Fibroblast of skin of scalp (primary cell): Measurements from ENCODE around the gene CYTH4.
"Not testable (repeated sequence)": the region's sequence is repeated elsewhere in the genome, so short reads cannot be mapped to it uniquely, and the experiment has no call there.

Experiments
- DNase-seq: peaks from one replicate; pipeline ENCODE4 v3.0.0-alpha.2; 2013

The CYTH4 gene

DNA sequence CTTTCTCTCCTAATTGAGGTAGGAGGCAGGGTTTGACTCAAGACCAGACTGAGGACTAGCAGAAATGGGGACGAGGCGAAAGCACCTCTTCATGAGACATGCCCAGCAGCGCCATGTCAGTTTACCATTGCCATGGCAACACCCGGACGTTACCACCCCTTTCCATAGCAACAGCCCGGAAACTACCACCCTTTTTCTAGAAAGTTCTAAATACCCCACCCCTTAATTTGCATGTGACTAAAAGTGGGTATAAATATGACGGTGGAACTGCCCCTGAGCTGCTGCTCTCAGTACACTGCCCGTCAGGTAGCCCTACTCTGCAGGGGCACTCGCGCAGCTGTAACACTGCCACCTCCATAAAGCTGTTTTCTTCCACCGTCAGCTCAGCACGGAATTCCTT lies 32.3 kb upstream of the CYTH4 start:
- no peak for DNase-seq

DNA sequence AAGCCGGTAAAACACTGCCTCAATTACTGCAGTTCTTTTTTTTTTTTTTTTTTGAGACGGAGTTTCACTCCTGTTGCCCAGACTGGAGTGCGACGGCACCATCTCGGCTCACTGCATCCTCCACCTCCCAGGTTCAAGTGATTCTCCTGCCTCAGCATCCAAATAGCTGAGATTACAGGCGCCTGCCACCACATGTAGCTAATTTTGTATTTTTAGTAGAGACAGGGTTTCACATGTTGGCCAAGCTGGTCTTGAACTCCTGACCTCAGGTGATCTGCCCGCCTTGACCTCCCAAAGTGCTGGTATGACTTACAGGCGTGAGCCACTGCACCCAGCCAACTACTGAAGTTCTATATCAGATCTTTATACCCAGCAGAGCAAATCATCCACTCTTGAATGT lies 30.5 kb upstream of the CYTH4 start:
- not testable (repeated sequence) for DNase-seq

DNA sequence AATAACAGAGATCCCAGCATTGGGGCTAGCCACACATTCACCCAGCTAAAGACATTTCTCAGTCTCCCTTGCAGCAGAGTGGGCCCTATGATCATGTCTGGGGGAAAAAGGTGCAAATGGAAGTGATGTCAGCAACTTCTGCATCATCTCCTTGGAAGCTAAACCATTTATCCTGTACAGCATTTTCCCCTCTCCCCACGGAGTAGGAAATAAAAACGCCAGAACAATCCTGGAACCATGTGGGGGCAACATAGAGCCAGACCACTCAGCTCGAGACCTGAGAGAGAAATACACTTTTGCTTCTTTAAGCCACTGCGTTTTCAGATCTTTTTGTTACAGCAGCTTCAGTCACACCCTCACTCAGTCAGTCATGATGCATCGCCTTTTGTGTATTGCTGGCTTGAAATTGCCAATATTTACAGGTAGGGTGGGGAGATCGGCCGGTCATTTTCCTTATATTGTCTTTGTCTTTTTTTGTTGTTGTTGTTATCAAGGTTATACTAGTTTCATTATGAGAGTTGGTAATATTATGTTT lies 29.1 kb upstream of the CYTH4 start:
- no peak for DNase-seq

DNA sequence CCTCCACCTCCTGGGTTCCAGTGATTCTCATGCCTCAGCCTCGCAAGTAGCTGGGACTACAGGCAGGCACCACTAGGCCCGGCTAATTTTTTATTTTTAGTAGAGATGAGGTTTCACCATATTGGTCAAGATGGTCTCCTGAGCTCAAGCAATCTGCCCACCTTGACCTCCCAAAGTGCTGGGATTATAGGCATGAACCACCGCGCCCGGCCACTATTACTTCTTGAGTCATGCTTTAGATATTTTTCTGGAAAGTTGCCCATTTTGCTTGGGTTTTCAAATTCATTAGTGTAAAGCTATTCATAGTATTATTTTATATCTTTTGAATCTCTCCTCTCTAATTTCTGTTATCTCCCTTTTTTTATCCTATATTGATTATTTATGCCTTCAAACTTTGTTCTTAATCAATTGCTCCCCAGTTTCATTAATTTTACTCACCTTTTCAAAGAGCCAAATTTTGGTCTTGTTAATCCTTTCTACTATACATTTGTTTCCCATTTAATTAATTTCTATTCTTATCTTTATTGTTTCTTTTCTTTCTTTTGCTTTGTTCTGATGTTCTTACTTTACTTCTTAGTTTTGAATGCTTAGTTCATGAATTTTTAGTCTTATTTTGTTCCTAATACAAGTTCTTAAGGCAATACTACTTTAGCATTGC lies 28.0 kb upstream of the CYTH4 start:
- DNase-seq, result peak; percentile 80

DNA sequence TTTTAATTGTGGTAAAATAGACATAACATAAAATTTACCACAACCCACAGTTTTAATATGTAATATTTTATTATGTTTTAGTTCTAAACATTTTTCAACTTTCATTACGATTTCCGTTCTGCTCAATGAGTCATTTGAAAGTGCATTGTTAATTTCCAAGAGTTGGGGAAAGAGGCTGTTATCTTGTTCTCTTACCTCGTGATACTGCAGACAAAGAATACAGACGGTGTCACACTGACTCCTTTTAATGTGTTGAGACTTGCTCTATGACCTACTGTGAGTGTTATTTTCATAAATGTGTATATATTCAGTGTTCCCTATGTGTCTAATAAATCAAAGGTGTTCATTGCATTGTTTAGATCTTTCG lies 27.5 kb upstream of the CYTH4 start:
- DNase-seq, result no peak

- no peak for DNase-seq
Observed at GRCh38 chr22:37255558-37256006, 26.7 kb upstream of the CYTH4 start.

GRCh38 chr22:37256075-37256726 lies 26.1 kb upstream of the CYTH4 start:
- DNase-seq, result no peak

- DNase-seq, result no peak
Observed at GRCh38 chr22:37258005-37258752, 24.1 kb upstream of the CYTH4 start.

DNA sequence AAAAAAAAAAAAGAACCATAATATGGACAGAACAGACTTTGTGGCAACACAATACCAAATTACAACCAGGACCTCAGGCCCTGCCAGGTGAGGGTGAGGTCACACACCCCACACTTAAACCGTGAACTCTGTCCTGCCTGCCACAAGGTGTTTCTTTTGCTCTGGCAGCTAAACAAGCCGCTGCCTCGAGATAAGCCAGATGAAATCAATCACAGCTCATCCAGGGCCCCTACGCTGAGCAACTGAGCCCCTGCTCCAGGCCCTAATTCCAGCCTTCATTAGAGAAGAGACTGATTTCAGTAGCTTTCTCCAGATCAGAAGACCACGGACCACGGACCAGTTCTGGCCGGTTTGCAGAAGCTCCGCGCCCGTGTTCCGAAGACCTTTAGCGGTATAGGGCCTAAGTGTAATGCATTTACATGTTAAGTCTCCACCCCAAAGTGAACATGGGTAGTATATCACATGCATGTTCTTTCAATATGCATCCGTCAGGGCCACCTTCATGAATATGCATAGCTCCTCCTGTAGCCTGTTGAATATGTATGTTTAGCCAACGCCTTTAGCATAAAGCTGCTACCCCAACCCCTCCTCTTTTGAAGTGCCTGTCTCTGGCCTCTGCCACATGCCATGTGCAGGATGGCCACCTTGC lies 23.4 kb upstream of the CYTH4 start:
- no peak for DNase-seq

- peak; percentile 58 for DNase-seq
Observed at GRCh38 chr22:37259540-37260029, 22.7 kb upstream of the CYTH4 start.

- no peak for DNase-seq
Observed at GRCh38 chr22:37260155-37260795, 22.0 kb upstream of the CYTH4 start.

GRCh38 chr22:37260901-37261336 lies 21.4 kb upstream of the CYTH4 start:
- peak; percentile 59 for DNase-seq

DNA sequence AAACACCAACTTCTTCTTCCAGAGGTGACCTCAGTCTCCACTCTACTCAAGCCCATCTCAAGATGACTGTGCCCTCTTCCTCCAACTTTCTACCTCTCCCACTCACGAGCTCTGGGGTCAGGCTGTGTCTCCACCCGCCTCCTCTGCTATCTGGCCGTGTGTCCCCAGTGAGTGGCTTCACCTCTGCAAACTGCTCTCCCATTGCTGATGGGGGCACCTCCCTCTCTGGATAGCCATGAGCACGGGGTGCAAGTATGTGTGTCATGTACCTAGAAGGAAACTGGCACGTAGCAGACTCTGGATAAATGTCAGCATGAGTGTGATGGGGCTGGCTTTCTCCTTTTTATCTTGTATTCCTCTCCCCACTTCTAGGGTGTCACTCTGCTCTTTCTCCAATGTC lies 20.0 kb upstream of the CYTH4 start:
- DNase-seq, result no peak

DNA sequence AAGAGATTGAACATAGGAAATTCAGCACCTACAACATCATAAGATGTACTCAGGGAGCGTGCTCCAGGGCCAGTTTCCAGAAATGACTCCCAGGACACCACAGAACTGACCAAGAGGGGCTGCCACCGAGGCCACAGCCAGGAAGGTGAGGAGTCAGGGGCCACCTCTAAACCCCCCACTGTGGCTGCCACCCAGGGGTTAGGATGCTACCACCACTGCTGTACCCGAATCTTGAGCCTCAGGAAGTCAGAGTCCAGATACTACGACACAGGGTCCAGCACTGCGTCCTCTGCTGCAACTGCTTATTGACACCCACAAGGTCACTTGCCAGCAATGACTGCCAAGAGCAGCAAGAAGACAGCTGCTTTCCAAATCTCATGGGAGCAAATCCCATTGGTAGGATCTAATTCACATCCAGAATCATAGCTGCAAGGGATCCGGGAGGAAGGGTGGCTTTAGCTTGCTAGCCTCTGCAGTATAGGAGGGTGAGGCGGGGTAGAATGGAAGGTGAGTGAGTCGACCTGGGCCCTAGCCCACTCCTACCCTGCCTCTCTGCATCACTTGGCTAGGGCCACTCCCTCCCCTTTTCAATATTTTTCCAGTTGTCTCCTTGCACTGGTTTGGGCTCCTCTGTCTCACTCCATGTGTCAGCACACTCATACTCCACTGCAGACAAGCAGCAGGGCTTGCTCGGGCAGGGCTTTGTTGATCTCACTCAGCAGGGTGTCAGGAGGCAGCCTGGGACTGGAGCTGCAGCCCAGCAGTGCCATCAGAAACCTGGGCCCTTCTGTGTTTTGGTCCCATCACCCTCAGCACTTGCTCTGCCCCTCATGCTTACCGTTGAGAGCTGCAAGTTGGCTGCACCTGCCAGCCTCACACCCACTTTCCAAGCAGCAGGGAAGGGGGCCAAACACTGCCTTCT lies 18.1 kb upstream of the CYTH4 start:
- DNase-seq, result no peak

DNA sequence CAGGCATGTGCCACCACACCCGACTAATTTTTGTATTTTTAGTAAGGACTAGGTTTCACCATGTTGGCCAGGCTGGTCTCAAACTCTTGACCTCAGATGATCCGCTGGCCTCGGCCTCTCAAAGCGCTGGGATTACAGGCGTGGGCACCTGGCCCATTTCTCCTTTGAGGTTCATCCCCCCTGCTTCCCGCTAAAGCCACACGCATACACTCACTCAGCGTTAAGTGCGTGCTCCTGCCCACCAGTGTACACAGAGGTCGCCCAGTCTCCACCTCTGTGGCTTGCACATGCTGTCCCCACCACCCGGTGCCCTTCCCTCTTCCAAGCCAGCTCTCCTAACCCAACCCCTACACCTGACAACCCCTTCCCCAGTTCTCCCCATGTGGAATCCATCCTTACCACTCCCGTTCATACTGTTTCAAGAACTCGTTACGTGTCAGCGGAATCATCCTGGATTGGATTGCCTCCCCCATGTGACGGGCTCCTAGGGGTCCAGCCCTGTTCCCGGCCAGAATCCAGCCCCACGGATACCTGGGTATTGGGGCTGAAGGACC lies 15.7 kb upstream of the CYTH4 start:
- DNase-seq, result no peak

GRCh38 chr22:37267135-37267587 lies 15.1 kb upstream of the CYTH4 start:
- DNase-seq, result peak; percentile 39

GRCh38 chr22:37267661-37268413 lies 14.5 kb upstream of the CYTH4 start:
- DNase-seq, result no peak

GRCh38 chr22:37269936-37270678 lies 12.2 kb upstream of the CYTH4 start:
- DNase-seq, result no peak
